Calu3 (cell line): ENCODE measurements around the gene ST14. TPM values are rescaled to one million over a fixed set of nuclear protein-coding genes. Genes with fewer than 3 reads are reported as not detected.

ENCODE experiments used
- BruUV-seq: library from RNA; stranded (reverse); fragments of 400-500 nt; replicated peaks from 2 replicates; lab custom pipeline; 2021; lab: Mats Ljungman, UMichigan
- CTCF ChIA-PET: fragments of 300-600 bp; sonication (Branson Sonifier 250); formaldehyde crosslinking; loops from one replicate; lab custom pipeline; 2022; ENCODE audit warnings: antibody characterized with exemption; lab: Charles Lee
- DNase-seq: peaks from one replicate; pipeline ENCODE4 v3.0.0; 2022
- H3K27ac Mint-ChIP-seq: one replicate; pipeline ENCODE4 v1.8.0; 2022; ENCODE audit warnings: mixed read lengths; ENCODE audit not compliant: unreplicated experiment
- H3K27me3 Mint-ChIP-seq: one replicate; pipeline ENCODE4 v1.8.0; 2022; ENCODE audit warnings: mixed read lengths; ENCODE audit not compliant: unreplicated experiment
- H3K36me3 Mint-ChIP-seq: one replicate; pipeline ENCODE4 v1.8.0; 2022; ENCODE audit warnings: mild to moderate bottlenecking, moderate library complexity, mixed read lengths; ENCODE audit not compliant: insufficient read depth, unreplicated experiment
- H3K4me1 Mint-ChIP-seq: one replicate; pipeline ENCODE4 v1.8.0; 2022; ENCODE audit warnings: mild to moderate bottlenecking, low read depth, mixed read lengths; ENCODE audit not compliant: unreplicated experiment
- H3K4me3 Mint-ChIP-seq: one replicate; pipeline ENCODE4 v1.8.0; 2022; ENCODE audit warnings: mild to moderate bottlenecking, low read depth, moderate library complexity, mixed read lengths; ENCODE audit not compliant: unreplicated experiment
- H3K9me3 Mint-ChIP-seq: one replicate; pipeline ENCODE4 v1.8.0; 2022; ENCODE audit warnings: low read depth, mixed read lengths; ENCODE audit not compliant: unreplicated experiment
- CTCF ChIP-seq: fragments of 200-600 bp; IDR thresholded peaks from one replicate; pipeline ENCODE4 v1.8.0; 2022; ENCODE audit warnings: antibody characterized with exemption; ENCODE audit not compliant: unreplicated experiment
- intact Hi-C: fragments of 100-400 bp; cut with micrococcal nuclease; formaldehyde crosslinking; loops from one replicate; pipeline ENCODE4 v1.10.0; 2022; ENCODE audit not compliant: unreplicated experiment
- total RNA-seq: library from RNA; stranded (reverse); gene quantifications from 2 replicates; pipeline ENCODE4 v1.2.3, GENCODE V29; 2022

ST14 gene
- total RNA-seq, 1 experiment from 2014 or later: 153 TPM

- H3K36me3 Mint-ChIP-seq: peaks cover 6% of the 10 kb centered on the region
- BruUV-seq: no TSS peak
- no peak overlapping the region for H3K27ac Mint-ChIP-seq
- no peaks in the 10 kb centered on the region for H3K27me3 Mint-ChIP-seq
- no peak for DNase-seq
- CTCF ChIA-PET: no interaction called here
- H3K4me3 Mint-ChIP-seq: no peak overlapping the region
- H3K9me3 Mint-ChIP-seq: no peaks in the 10 kb centered on the region
- H3K4me1 Mint-ChIP-seq: no peaks in the 10 kb centered on the region
- TF ChIP-seq CTCF: no peak
- intact Hi-C loops: loop anchor here (5.0 kb wide), 1 partner anchor 138 kb away; no protein-coding TSS in a partner anchor
Measured at GRCh38 chr11:130234315-130234714, 74.7 kb downstream of the ST14 start.

DNA sequence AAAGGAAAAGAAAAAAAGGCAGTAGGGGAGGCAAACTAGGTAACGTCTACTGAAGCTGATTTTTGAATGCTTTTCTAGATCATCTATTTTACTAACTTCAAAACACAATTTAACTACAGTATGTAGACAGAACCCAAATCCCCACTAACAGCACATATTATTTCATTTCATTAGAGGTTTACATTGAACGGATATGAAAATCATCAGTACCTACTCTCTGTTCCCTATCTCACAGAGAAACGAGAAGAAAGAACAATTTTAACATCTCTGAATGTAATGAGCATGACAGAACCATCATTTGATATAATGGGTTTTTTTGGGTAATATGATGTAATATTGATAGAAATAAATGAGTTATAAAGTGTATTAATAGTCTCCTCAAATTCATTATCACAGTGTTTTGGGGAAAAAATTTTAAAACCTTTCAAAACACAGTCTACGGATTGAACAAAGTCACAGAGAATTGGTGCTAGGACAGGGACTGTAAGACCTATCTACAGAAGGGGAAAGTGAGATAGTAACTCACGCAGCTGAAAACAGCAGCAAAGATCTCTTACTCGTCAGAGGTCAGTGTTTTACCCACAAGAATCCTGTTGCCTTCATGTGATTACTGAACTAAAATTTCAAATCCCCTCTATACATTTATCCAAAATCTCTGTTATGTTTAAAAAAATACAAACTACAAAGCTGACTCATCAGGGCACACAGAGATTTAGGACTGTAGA lies 77.9 kb downstream of the ST14 start:
- Mint-ChIP-seq H3K27ac (no peak overlapping the region), H3K4me3 (no peak overlapping the region), H3K9me3 (no peaks in the 10 kb centered on the region), H3K27me3 (no peaks in the 10 kb centered on the region), H3K36me3 (no peaks in the 10 kb centered on the region), H3K4me1 (no peaks in the 10 kb centered on the region)
- CTCF ChIA-PET: no interaction called here
- no peak for TF ChIP-seq CTCF
- intact Hi-C loops: no loop called here
- BruUV-seq: no TSS peak
- DNase-seq: no peak

GRCh38 chr11:130241713-130242112 lies 82.1 kb downstream of the ST14 start:
- no peak overlapping the region for H3K27ac Mint-ChIP-seq
- H3K4me3 Mint-ChIP-seq: no peak overlapping the region
- intact Hi-C loops: no loop called here
- no peaks in the 10 kb centered on the region for H3K9me3 Mint-ChIP-seq
- no peak for TF ChIP-seq CTCF
- H3K4me1 Mint-ChIP-seq: peaks cover 4% of the 10 kb centered on the region
- no peaks in the 10 kb centered on the region for H3K36me3 Mint-ChIP-seq
- CTCF ChIA-PET: no interaction called here
- DNase-seq: no peak
- no TSS peak for BruUV-seq
- no peaks in the 10 kb centered on the region for H3K27me3 Mint-ChIP-seq

DNA sequence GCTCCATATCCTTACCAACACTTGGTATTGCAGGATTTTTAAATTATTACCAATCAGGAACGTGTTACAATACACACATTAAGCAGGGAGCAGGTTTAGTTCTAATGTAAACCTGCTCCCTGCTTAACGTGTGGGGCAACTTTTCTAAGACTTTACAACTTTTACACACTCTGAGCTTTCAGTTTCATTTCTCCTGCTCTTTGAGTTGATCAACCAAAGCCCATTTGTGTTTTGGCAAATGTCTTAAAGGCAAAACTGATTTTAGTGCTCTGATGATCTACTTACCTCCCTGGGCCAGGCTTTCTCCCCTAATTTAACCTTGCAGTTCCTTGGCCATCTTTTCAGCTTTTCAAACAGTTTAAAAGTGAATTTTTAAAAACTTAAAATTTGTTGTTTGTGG lies 84.2 kb downstream of the ST14 start:
- intact Hi-C loops: no loop called here
- Mint-ChIP-seq H3K36me3 (no peaks in the 10 kb centered on the region), H3K4me1 (peaks cover 10% of the 10 kb centered on the region), H3K9me3 (no peaks in the 10 kb centered on the region), H3K27ac (no peak overlapping the region), H3K4me3 (no peak overlapping the region), H3K27me3 (no peaks in the 10 kb centered on the region)
- no peak for DNase-seq
- CTCF ChIA-PET: no interaction called here
- TF ChIP-seq CTCF: no peak
- no TSS peak for BruUV-seq
